Kidney (tissue), 14 donors: ENCODE results near the gene UGT3A1. TPM values are rescaled to one million over a fixed set of nuclear protein-coding genes. Genes with fewer than 3 reads are reported as not detected.

Experiments
- DNase-seq, 5 donors: peaks; one replicate each; pipeline ENCODE4 v3.0.0-alpha.2; 2013 to 2020
- FAIRE-seq: peaks from 2 replicates; lab custom pipeline; 2012; peaks lifted over from hg19 to GRCh38; lab: Jason Lieb, UNC
- H3K27ac ChIP-seq, 2 donors: one replicate each; pipeline ENCODE4 v1.7.0; 2013; ENCODE audit warnings: low read depth in 2 of 2, low read length in 2 of 2, inconsistent platforms in 1 of 2
- H3K27me3 ChIP-seq: one replicate; pipeline ENCODE4 v1.7.1; 2013; ENCODE audit warnings: low read length, inconsistent platforms; ENCODE audit not compliant: control insufficient read depth, insufficient read depth
- H3K36me3 ChIP-seq, 3 donors: one replicate each; pipeline versions ENCODE4 v1.7.0 to v1.7.1; 2013; ENCODE audit warnings: low read length in 3 of 3, control low read depth in 1 of 3, inconsistent platforms in 1 of 3; ENCODE audit not compliant: insufficient read depth in 3 of 3, control insufficient read depth in 2 of 3
- H3K4me1 ChIP-seq, 3 donors: one replicate each; pipeline versions ENCODE4 v1.7.0 to v1.7.1; 2013; ENCODE audit warnings: low read length in 3 of 3, inconsistent platforms in 1 of 3, low read depth in 1 of 3; ENCODE audit not compliant: control insufficient read depth in 2 of 3, insufficient read depth in 2 of 3
- H3K4me3 ChIP-seq, 3 donors: one replicate each; pipeline versions ENCODE4 v1.7.0 to v1.8.1; 2013; ENCODE audit warnings: low read length in 3 of 3, control low read depth in 1 of 3, inconsistent platforms in 1 of 3
- H3K9ac ChIP-seq, 3 donors: one replicate each; pipeline versions ENCODE4 v1.7.0 to v1.7.1; 2013; ENCODE audit warnings: low read length in 3 of 3, control low read depth in 1 of 3, inconsistent platforms in 1 of 3
- H3K9me3 ChIP-seq, 3 donors: one replicate each; pipeline versions ENCODE4 v1.7.0 to v1.7.1; 2013; ENCODE audit warnings: low read length in 3 of 3, control low read depth in 1 of 3, inconsistent platforms in 1 of 3; ENCODE audit not compliant: control insufficient read depth in 2 of 3, insufficient read depth in 1 of 3
- CTCF ChIP-seq: IDR thresholded peaks from 3 replicates; pipeline ENCODE4 v1.5.1; 2012; ENCODE audit warnings: mild to moderate bottlenecking, moderate library complexity, borderline replicate concordance; ENCODE audit not compliant: insufficient read depth; ENCODE audit errors: extremely low read depth
- intact Hi-C: fragments of 100-400 bp; cut with DNase I; formaldehyde crosslinking; loops from one replicate; pipeline ENCODE4 v1.11.1; 2022
- polyA plus RNA-seq: library from polyadenylated mRNA; stranded (reverse); fragments of 350-450 nt; fragmentation: Illumina TruSeq; extraction: RNeasy Lipid Tissue Mini Kit (QIAGEN cat#74804); gene quantifications from one replicate; pipeline ENCODE4 v1.2.3, GENCODE V29; 2014; ENCODE audit warnings: low read depth, low replicate concordance; ENCODE audit not compliant: insufficient read depth
- total RNA-seq: library from RNA; stranded (reverse); fragmentation: NEBNext Ultra II Directional; extraction: Animal tissue kit (Norgen Biotek cat#: 25700); gene quantifications from one replicate; pipeline ENCODE4 v1.2.1, GENCODE V29; 2021
- donor health status: control.
- donor health status: control.
- donor health status: control.
- donor health status: control.
- donor health status: control.
- donor health status: DM: yes; HTN: yes; CAD: no.
- donor health status: Normal renal cell carcinoma (clear cell type).

UGT3A1 gene
- total and polyA plus RNA-seq, 2 donors from 2014 or later = 6.1 to 37.5 TPM

- no peak overlapping the region for H3K27ac ChIP-seq
- peaks cover 0 to 4% (median 0%) of the 10 kb centered on the region in 3 donors for H3K4me1 ChIP-seq
- FAIRE-seq (no peak), DNase-seq (no peak)
- H3K9ac ChIP-seq = no peak overlapping the region
- H3K27me3 ChIP-seq = no peaks in the 10 kb centered on the region
- H3K9me3 ChIP-seq = no peaks in the 10 kb centered on the region
- no peaks in the 10 kb centered on the region for H3K36me3 ChIP-seq
- TF ChIP-seq CTCF = no peak
- H3K4me3 ChIP-seq = no peak overlapping the region
- intact Hi-C loops = loop anchor here (10.0 kb wide), 1 partner anchor 147 kb away; no protein-coding TSS in a partner anchor
Measured at GRCh38 chr5:35921930-35922329, 69.3 kb downstream of the UGT3A1 start.

GRCh38 chr5:35920890-35921289 lies 70.3 kb downstream of the UGT3A1 start:
- H3K9ac ChIP-seq = no peak overlapping the region
- no peak for TF ChIP-seq CTCF
- no peak overlapping the region for H3K27ac ChIP-seq
- intact Hi-C loops = loop anchor here (10.0 kb wide), 1 partner anchor 146 kb away; no protein-coding TSS in a partner anchor
- H3K4me3 ChIP-seq = no peak overlapping the region
- H3K9me3 ChIP-seq = no peaks in the 10 kb centered on the region
- H3K4me1 ChIP-seq = no peaks in the 10 kb centered on the region
- FAIRE-seq = no peak
- H3K36me3 ChIP-seq = no peaks in the 10 kb centered on the region
- DNase-seq = peak in 1 of 5 donors; percentile 8
- H3K27me3 ChIP-seq = no peaks in the 10 kb centered on the region

GRCh38 chr5:35919191-35919590 lies 72.0 kb downstream of the UGT3A1 start:
- no peak for TF ChIP-seq CTCF
- H3K27me3 ChIP-seq = no peaks in the 10 kb centered on the region
- no peaks in the 10 kb centered on the region for H3K9me3 ChIP-seq
- H3K4me1 ChIP-seq = no peaks in the 10 kb centered on the region
- intact Hi-C loops = no loop called here
- H3K27ac ChIP-seq = no peak overlapping the region
- FAIRE-seq (no peak), DNase-seq (peak in 1 of 5 donors; percentile 17)
- no peak overlapping the region for H3K4me3 ChIP-seq
- H3K9ac ChIP-seq = no peak overlapping the region
- no peaks in the 10 kb centered on the region for H3K36me3 ChIP-seq

GRCh38 chr5:35908814-35909213 lies 82.4 kb downstream of the UGT3A1 start:
- TF ChIP-seq CTCF = no peak
- FAIRE-seq = no peak
- no peak for DNase-seq
- no peak overlapping the region for H3K4me3 ChIP-seq
- no peaks in the 10 kb centered on the region for H3K36me3 ChIP-seq
- no peak overlapping the region for H3K9ac ChIP-seq
- no peaks in the 10 kb centered on the region for H3K27me3 ChIP-seq
- no peaks in the 10 kb centered on the region for H3K4me1 ChIP-seq
- H3K9me3 ChIP-seq = peaks cover 0 to 4% (median 0%) of the 10 kb centered on the region in 3 donors
- intact Hi-C loops = no loop called here
- no peak overlapping the region for H3K27ac ChIP-seq
